Psoas muscle (tissue), 8 donors: ENCODE measurements around the gene DNAJC5G. TPM values are rescaled to one million over a fixed set of nuclear protein-coding genes. Genes with fewer than 3 reads are reported as not detected.
A peak's percentile ranks its signal among the peaks of the same experiment; 100 is the strongest.
"Not testable (repeated sequence)": the region's sequence is repeated elsewhere in the genome, so short reads cannot be mapped to it uniquely, and the experiment has no call there.

Experiments used
- ATAC-seq, 4 donors: fragments of 200-7000 bp; cut with Tn5 transposase; one replicate each; pipeline ENCODE4 v1.9.1; 2020; ENCODE audit warnings: moderate library complexity in 3 of 4, mild to moderate bottlenecking in 2 of 4
- DNase-seq, 2 donors: peaks; one replicate each; pipeline ENCODE4 v3.0.0-alpha.2; 2020
- H3K27ac ChIP-seq: fragments of 200-600 bp; one replicate; pipeline ENCODE4 v1.8.0; 2022
- H3K27me3 ChIP-seq, 3 donors: fragments of 200-600 bp in 1 of 3; one replicate each; pipeline versions ENCODE4 v1.6.1 to v1.8.0; 2013 to 2022; ENCODE audit warnings: low read length in 2 of 3, mild to moderate bottlenecking in 2 of 3, moderate library complexity in 1 of 3; ENCODE audit not compliant: insufficient read depth in 3 of 3
- H3K36me3 ChIP-seq, 2 donors: fragments of 200-600 bp in 1 of 2; one replicate each; pipeline versions ENCODE4 v1.6.1 to v1.8.0; 2013 to 2022; ENCODE audit warnings: low read depth in 1 of 2, mild to moderate bottlenecking in 1 of 2, moderate library complexity in 1 of 2; ENCODE audit not compliant: insufficient read depth in 1 of 2
- H3K4me1 ChIP-seq: fragments of 200-600 bp; one replicate; pipeline ENCODE4 v1.8.0; 2022
- H3K4me3 ChIP-seq: fragments of 200-600 bp; one replicate; pipeline ENCODE4 v1.8.0; 2022; ENCODE audit warnings: mild to moderate bottlenecking
- H3K9me3 ChIP-seq: fragments of 200-600 bp; one replicate; pipeline ENCODE4 v1.8.0; 2022
- WGBS, 3 donors: extraction: QIAGEN DNeasy Blood & Tissue Kit; methylation state at CpG; one replicate each; pipeline versions ENCODE4 v1.1.6 to v1.1.7; 2013; 5-methylcytosine and 5-hydroxymethylcytosine counted together
- intact Hi-C, 2 donors: fragments of 100-400 bp; cut with DNase I; formaldehyde crosslinking; loops; one replicate each; pipeline versions ENCODE4 v1.11.0 to v1.14.2; 2022
- polyA plus RNA-seq, 3 donors: library from polyadenylated mRNA; stranded (reverse); fragments of 200-250 nt; gene quantifications; one replicate each; pipeline ENCODE4 v1.2.3, GENCODE V29; 2013
- total RNA-seq, 4 donors: library from RNA; stranded (reverse); fragmentation: NEBNext Ultra II Directional in 2 of 4; extraction: Animal tissue kit (Norgen Biotek cat#: 25700) in 2 of 4; gene quantifications; one replicate each; pipeline versions ENCODE4 v1.2.1 to v1.2.4, GENCODE V29; 2021 to 2023
- TF ChIP-seq, protein P1 (sequence below): fragments of 200-600 bp; IDR thresholded peaks from one replicate; pipeline ENCODE4 v1.8.0; 2022; ENCODE audit warnings: antibody characterized with exemption
- donor health status: healthy with polysubstance abuse.
- donor health status: DM: no; HTN: no; CAD: no; lungs with moderate emphysema.
- donor health status: Bipolar disorder and iron deficiency.
- donor health status: healthy.
- donor health status: DM: yes; HTN: yes; CAD: no.
- donor health status: DM: no; HTN: no; CAD: no.
- donor health status: DM: no; HTN: no; CAD: no.
- donor health status: DM: yes; HTN: yes; CAD: no.

Gene DNAJC5G
- total and polyA plus RNA-seq, 7 donors: not detected

DNA sequence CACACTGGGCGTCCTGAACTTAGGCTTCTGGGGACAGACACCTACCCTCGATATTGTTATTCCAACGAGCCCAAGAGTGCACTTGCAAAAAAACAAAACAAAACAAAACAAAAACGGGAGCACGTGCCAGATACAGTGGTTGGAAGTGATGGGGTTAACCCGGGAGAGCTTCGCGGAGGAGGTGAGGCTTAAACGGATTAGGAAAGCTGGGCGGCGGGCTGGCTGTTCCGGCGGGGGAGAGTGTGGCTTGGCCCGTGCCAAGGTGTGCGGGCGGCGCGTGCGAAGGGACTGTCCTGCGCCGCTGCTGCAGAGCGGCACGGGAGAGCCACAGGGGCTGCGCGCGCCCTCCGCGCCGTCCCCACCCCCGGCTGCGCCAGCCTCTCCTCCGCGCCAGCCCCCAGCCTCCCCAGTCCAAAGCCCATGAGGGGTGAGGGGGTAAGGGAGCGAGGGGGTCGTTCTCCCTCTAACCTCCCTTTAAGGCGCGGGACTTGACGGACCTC is 10.9 kb upstream of the DNAJC5G start:
- TF ChIP-seq, protein P1, sequence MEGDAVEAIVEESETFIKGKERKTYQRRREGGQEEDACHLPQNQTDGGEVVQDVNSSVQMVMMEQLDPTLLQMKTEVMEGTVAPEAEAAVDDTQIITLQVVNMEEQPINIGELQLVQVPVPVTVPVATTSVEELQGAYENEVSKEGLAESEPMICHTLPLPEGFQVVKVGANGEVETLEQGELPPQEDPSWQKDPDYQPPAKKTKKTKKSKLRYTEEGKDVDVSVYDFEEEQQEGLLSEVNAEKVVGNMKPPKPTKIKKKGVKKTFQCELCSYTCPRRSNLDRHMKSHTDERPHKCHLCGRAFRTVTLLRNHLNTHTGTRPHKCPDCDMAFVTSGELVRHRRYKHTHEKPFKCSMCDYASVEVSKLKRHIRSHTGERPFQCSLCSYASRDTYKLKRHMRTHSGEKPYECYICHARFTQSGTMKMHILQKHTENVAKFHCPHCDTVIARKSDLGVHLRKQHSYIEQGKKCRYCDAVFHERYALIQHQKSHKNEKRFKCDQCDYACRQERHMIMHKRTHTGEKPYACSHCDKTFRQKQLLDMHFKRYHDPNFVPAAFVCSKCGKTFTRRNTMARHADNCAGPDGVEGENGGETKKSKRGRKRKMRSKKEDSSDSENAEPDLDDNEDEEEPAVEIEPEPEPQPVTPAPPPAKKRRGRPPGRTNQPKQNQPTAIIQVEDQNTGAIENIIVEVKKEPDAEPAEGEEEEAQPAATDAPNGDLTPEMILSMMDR: no peak
- ATAC-seq: peak; percentile 42 to 55 (median 48)
- no peak for DNase-seq
- peak overlapping the region; percentile 71 for H3K4me3 ChIP-seq
- H3K36me3 ChIP-seq: no peaks in the 10 kb centered on the region
- no peak overlapping the region for H3K27ac ChIP-seq
- H3K27me3 ChIP-seq: peaks cover 0 to 83% (median 36%) of the 10 kb centered on the region in 3 donors
- peaks cover 28% of the 10 kb centered on the region for H3K4me1 ChIP-seq
- H3K9me3 ChIP-seq: no peaks in the 10 kb centered on the region
- WGBS, 3 donors: 0 to 2% (median 1%) methylated on average over 34 to 38 of the region's 38 CpGs
- intact Hi-C loops: no loop called here

DNA sequence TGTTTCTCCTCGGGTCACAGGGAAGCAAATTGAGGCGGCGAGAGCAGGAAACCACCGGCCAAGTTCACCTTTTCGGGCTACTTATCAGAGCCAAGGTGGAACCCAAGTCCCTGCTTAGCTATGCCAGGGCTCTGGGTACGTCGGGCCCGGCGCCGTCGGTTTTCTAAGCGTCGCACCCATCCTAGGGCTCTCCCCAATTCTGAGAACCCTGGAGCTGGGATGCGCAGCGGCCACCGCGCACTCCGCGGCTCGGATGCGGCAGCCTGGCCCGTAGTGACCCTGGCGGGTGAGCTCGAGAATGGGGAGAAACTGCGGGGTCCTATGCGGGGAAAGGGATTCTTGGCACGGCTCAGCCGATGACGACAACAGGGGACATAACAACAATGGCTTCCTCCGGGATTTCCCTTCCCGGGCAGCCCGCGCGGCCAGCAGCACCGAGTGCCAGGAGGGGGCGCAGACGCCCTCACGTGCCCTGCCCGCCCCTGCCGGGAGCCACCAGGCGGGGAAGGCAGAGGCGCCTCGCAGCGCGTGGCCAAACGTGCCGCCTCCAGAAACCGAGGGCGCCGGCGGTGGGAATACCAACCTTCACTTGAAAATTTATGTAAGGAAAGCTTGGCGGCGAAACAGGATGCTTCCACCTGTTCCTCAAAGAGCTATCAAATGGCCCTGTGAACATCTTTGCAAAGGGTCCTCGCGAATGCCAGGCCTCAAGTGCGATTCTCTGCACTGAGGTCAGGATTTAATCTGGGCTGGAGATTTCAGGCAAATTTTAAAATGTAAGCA is 10.3 kb upstream of the DNAJC5G start:
- no peaks in the 10 kb centered on the region for H3K36me3 ChIP-seq
- no peaks in the 10 kb centered on the region for H3K9me3 ChIP-seq
- peak overlapping the region; percentile 71 for H3K4me3 ChIP-seq
- 2 to 3% (median 2%) methylated on average over 47 to 56 of the region's 56 CpGs for WGBS, 3 donors
- peak; percentile 55 to 81 (median 72) for ATAC-seq
- intact Hi-C loops: no loop called here
- peaks cover 28% of the 10 kb centered on the region for H3K4me1 ChIP-seq
- DNase-seq: peak; percentile 64 to 81
- TF ChIP-seq, protein P1: peak; percentile 36
- H3K27me3 ChIP-seq: peaks cover 0 to 78% (median 35%) of the 10 kb centered on the region in 3 donors
- no peak overlapping the region for H3K27ac ChIP-seq

DNA sequence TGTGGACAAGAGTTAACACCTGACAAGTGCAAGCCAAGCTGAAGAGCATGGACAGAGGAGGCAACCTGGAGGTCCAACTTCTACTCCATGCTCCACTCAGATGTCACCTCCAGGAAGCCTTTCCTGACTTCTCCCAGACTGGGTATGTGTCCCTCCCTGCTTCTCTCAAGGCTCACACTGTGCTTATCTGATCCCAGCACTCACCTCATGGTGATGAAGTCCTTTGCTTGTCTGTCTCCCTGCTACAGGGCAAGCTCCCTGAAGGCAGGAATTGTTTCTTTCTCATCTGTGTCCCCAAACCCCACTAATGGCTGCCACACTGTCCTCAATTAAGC is 9.7 kb upstream of the DNAJC5G start:
- H3K27ac ChIP-seq: no peak overlapping the region
- H3K9me3 ChIP-seq: no peaks in the 10 kb centered on the region
- H3K4me3 ChIP-seq: peak overlapping the region; percentile 71
- intact Hi-C loops: no loop called here
- H3K4me1 ChIP-seq: peaks cover 28% of the 10 kb centered on the region
- TF ChIP-seq, protein P1: no peak
- H3K27me3 ChIP-seq: peaks cover 0 to 72% (median 34%) of the 10 kb centered on the region in 3 donors
- H3K36me3 ChIP-seq: no peaks in the 10 kb centered on the region
- DNase-seq (no peak), ATAC-seq (peak in 1 of 4 donors; percentile 6)

DNA sequence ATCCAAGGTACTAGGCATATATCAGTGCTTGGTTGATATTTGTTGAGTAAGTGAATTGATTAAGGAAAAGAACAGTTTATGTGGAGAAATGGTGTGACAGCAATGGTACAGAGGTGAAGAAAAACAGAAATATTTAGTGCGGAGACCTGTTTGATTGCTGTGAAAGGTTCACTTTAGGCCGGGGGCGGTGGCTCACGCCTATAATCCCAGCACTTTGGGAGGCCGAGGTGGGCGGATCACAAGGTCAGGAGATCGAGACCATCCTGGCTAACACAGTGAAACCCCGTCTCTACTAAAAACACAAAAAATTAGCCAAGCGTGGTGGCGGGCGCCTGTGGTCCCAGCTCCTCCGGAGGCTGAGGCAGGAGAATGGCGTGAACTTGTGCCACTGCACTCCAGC is 6.9 kb upstream of the DNAJC5G start:
- intact Hi-C loops, H3K4me3 ChIP-seq, H3K36me3 ChIP-seq, H3K27ac ChIP-seq, DNase-seq, ATAC-seq, H3K9me3 ChIP-seq: not testable (repeated sequence)
- 89 to 92% (median 92%) methylated on average over 13 of the region's 13 CpGs for WGBS, 3 donors
- H3K27me3 ChIP-seq: peaks cover 0 to 47% (median 14%) of the 10 kb centered on the region in 3 donors
- H3K4me1 ChIP-seq: peaks cover 22% of the 10 kb centered on the region

DNA sequence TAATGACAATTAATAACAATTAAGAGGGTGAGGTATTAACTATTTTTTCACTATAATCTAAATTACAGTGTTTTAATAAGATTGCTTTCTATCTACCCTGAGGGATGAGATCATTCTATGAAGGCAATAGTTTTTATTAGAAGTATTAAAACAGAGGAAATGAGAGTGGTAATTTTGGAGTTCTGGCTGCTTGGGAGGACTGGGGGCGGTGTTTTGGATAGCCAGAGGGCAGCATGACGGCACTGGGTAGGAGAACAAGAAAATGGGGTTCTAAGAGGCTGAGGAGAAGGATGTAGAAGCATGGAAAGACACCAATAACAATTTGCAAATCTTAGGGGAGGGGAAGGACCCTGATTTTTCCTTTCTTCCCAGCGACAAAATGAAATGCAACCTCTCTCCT is 5.1 kb upstream of the DNAJC5G start:
- peaks cover 3% of the 10 kb centered on the region for H3K4me1 ChIP-seq
- WGBS, 3 donors: 75 to 84% (median 82%) methylated on average over 3 of the region's 3 CpGs
- intact Hi-C loops: no loop called here
- peaks cover 0 to 29% (median 3%) of the 10 kb centered on the region in 3 donors for H3K27me3 ChIP-seq
- H3K9me3 ChIP-seq: no peaks in the 10 kb centered on the region
- TF ChIP-seq, protein P1: no peak
- H3K27ac ChIP-seq: no peak overlapping the region
- DNase-seq (no peak), ATAC-seq (no peak)
- no peak overlapping the region for H3K4me3 ChIP-seq
- H3K36me3 ChIP-seq: no peaks in the 10 kb centered on the region
